Esophagus muscularis mucosa (tissue), 4 donors: ENCODE data around the gene SAT2. TPM values are rescaled to one million over a fixed set of nuclear protein-coding genes. Genes with fewer than 3 reads are reported as not detected.

Source experiments
- DNase-seq: peaks from one replicate; pipeline ENCODE4 v3.0.0-alpha.2; 2017; ENCODE audit errors: extremely low spot score
- H3K27ac ChIP-seq, 4 donors: fragments of 200-600 bp; sonication (generic); replicated peaks in 1 of 4; 1 replicate in 3 of 4; 2 replicates in 1 of 4; pipeline ENCODE4 v1.5.1; 2016 to 2019; ENCODE audit warnings: mild to moderate bottlenecking in 1 of 4
- H3K27me3 ChIP-seq, 4 donors: fragments of 200-600 bp; sonication (generic); one replicate each; pipeline versions ENCODE4 v1.5.1 to v1.6.0; 2016 to 2019
- H3K36me3 ChIP-seq, 4 donors: fragments of 200-600 bp; sonication (generic); one replicate each; pipeline ENCODE4 v1.5.1; 2016 to 2019
- H3K4me1 ChIP-seq, 4 donors: fragments of 200-600 bp; sonication (generic); one replicate each; pipeline ENCODE4 v1.5.1; 2016 to 2019
- H3K4me3 ChIP-seq, 4 donors: fragments of 200-600 bp; sonication (generic); 1 replicate in 2 of 4; 2 replicates in 2 of 4; pipeline ENCODE4 v1.5.1; 2016 to 2019; ENCODE audit warnings: mild to moderate bottlenecking in 4 of 4, moderate library complexity in 1 of 4
- H3K9me3 ChIP-seq, 4 donors: fragments of 200-600 bp; sonication (generic); 1 replicate in 3 of 4; 2 replicates in 1 of 4; pipeline ENCODE4 v1.5.1; 2016 to 2019
- CTCF ChIP-seq, 3 experiments: fragments of 200-600 bp in 2 of 3; fragments of 450-650 bp in 1 of 3; sonication (generic) in 2 of 3; IDR thresholded peaks; one replicate each; pipeline ENCODE4 v1.5.1; 2017 to 2019; ENCODE audit warnings: antibody characterized with exemption in 3 of 3, mild to moderate bottlenecking in 2 of 3, moderate library complexity in 1 of 3
- EP300 ChIP-seq: sonication (generic); formaldehyde crosslinking; IDR thresholded peaks from one replicate; pipeline ENCODE4 v1.6.1; 2017; ENCODE audit warnings: antibody characterized with exemption
- POLR2A ChIP-seq: fragments of 450-650 bp; IDR thresholded peaks from one replicate; pipeline ENCODE4 v1.6.1; 2017; ENCODE audit warnings: antibody characterized with exemption, moderate library complexity, mild to moderate bottlenecking, low read depth
- POLR2AphosphoS5 ChIP-seq, 2 donors: sonication (generic); formaldehyde crosslinking; IDR thresholded peaks; one replicate each; pipeline ENCODE4 v1.6.1; 2017; ENCODE audit warnings: antibody characterized with exemption in 2 of 2
- WGBS: methylation state at CpG from one replicate; pipeline ENCODE4 v1.1.5; 2018; 5-methylcytosine and 5-hydroxymethylcytosine counted together
- intact Hi-C: fragments of 100-400 bp; cut with DNase I; formaldehyde crosslinking; loops from one replicate; pipeline ENCODE4 v1.15.1; 2023
- total RNA-seq, 4 donors: library from RNA; depleted of rRNA; stranded (reverse); fragments of >200 nt; gene quantifications; one replicate each; pipeline versions ENCODE4 v1.1.0 to v1.2.1, GENCODE V29; 2016

SAT2 gene
- total RNA-seq, 4 donors from 2014 or later, result 54.0 to 71.4 (median 64.2) TPM

DNA sequence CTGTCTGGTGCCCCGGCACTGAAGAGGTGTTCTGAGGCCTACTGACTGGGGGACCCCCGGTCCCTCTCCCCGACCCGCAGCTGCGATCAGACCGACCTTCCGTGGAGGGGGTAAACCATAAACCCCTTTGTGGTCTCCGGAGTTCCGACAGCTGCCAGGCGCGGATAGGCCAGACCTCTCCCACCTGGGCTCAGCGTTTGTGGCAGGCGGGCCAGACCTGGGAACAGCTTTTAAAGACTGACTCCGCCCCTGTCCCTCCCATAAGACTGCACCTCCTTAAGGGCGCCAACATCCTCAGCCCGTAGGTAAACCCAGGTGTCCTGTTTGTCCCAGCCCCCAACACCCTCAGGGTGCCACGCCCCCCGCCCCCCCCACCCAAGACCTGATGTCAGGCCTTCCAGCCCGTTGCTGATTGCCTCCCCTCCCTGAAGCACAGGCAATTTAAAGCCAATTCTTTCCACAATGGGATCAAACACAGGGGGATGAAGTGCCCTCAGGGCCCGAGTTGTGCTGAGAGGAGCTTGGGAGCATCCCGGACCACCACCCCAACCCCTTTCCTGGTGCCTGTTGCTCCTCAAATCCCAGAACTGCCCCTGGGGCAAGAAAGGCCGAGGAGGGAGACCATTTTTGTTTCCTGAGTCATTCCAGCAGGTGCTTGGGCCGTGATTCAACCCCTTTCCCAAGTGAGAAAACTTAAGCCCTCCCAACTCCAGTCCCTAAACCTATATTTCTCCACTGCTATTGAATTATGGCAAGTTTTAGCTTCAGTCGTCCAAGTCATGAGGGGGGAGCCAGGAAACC lies 37.5 kb downstream of the SAT2 start, which contains the start of gene SOX15:
SOX15 (minus strand) TSS at position 204 of the 801 bp plus-strand sequence. CDS start 418 bp downstream, outside the sequence.
- Histone ChIP-seq H3K36me3 (peaks cover 40 to 61% (median 59%) of the 10 kb centered on the region in 4 donors), H3K27ac (peak within 1 kb of the TSS; percentile 78 to 86 (median 83)), H3K4me3 (peak within 1 kb of the TSS; percentile 61 to 64 (median 62)), H3K27me3 (no peaks in the 10 kb centered on the region), H3K4me1 (peaks cover 27 to 54% (median 49%) of the 10 kb centered on the region in 4 donors), H3K9me3 (no peaks in the 10 kb centered on the region)
- TF ChIP-seq POLR2AphosphoS5 (IDR thresholded peaks at IDR 0.05) (no peak), CTCF (IDR thresholded peaks at IDR 0.05) (no peak), POLR2A (no peak), EP300 (no peak)
- WGBS, result 57% methylated on average over 16 of the region's 24 CpGs
- no peak for DNase-seq
- intact Hi-C loops, result loop anchor here (2.0 kb wide), 1 partner anchor 75 kb away; no protein-coding TSS in a partner anchor

GRCh38 chr17:7589204-7589868 lies 38.3 kb downstream of the SAT2 start:
- Histone ChIP-seq H3K4me3 (peak overlapping the region; percentile 61 to 64 (median 62)), H3K36me3 (peaks cover 32 to 54% (median 52%) of the 10 kb centered on the region in 4 donors), H3K27ac (peak overlapping the region; percentile 78 to 86 (median 83)), H3K27me3 (no peaks in the 10 kb centered on the region), H3K9me3 (no peaks in the 10 kb centered on the region), H3K4me1 (peaks cover 34 to 62% (median 57%) of the 10 kb centered on the region in 4 donors)
- intact Hi-C loops, result loop anchor here (2.0 kb wide), 1 partner anchor 75 kb away; no protein-coding TSS in a partner anchor
- TF ChIP-seq CTCF (IDR thresholded peaks at IDR 0.05), result peak; percentile 89 to 97 (median 89)
- TF ChIP-seq POLR2AphosphoS5 (IDR thresholded peaks at IDR 0.05), result peak; percentile 69 to 78
- TF ChIP-seq EP300, result no peak
- peak; percentile 96 for DNase-seq
- 12% methylated on average over 23 of the region's 56 CpGs for WGBS

DNA sequence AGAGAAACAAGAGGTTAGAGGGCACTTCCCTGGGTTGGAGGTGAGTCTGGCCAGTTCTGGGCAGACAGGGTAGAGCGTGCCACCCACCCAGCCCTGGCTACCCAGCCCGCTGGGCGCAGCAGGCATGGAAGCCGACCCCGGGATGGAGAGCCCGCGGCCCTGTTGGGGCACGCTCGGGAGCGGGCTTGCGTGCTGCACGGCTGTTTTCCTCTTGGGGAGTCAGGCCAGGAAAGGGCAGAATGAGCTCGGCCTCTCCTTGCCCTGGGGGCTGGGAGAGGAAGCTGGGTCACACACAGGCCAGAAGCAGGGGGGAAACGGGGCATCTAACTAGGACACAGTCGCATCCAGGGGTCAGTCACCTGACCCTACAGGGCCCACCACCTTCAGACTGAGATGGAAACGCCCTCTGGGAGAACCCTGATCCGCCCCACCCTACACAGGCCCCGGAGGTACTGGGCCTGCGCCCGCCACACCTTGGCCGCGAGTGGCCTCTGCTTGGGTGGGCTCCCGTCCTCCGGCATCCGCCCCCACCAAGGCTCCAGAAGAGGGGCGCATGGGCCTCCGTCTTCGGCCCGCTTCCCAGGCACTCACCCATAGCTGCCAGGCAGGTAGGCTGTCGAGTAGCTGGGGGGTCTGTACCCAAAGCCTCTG lies 38.9 kb downstream of the SAT2 start:
- peaks cover 26 to 47% (median 45%) of the 10 kb centered on the region in 4 donors for H3K36me3 ChIP-seq
- peak overlapping the region; percentile 61 to 64 (median 62) for H3K4me3 ChIP-seq
- H3K27ac ChIP-seq, result peak overlapping the region; percentile 78 to 86 (median 83)
- H3K4me1 ChIP-seq, result peaks cover 36 to 65% (median 60%) of the 10 kb centered on the region in 4 donors
- TF ChIP-seq EP300 (no peak), POLR2AphosphoS5 (IDR thresholded peaks at IDR 0.05) (no peak), POLR2A (no peak), CTCF (IDR thresholded peaks at IDR 0.05) (no peak)
- no peaks in the 10 kb centered on the region for H3K9me3 ChIP-seq
- WGBS, result 39% methylated on average over 14 of the region's 30 CpGs
- intact Hi-C loops, result loop anchor here (2.0 kb wide), 1 partner anchor 74 kb away; no protein-coding TSS in a partner anchor
- DNase-seq, result no peak
- H3K27me3 ChIP-seq, result no peaks in the 10 kb centered on the region

DNA sequence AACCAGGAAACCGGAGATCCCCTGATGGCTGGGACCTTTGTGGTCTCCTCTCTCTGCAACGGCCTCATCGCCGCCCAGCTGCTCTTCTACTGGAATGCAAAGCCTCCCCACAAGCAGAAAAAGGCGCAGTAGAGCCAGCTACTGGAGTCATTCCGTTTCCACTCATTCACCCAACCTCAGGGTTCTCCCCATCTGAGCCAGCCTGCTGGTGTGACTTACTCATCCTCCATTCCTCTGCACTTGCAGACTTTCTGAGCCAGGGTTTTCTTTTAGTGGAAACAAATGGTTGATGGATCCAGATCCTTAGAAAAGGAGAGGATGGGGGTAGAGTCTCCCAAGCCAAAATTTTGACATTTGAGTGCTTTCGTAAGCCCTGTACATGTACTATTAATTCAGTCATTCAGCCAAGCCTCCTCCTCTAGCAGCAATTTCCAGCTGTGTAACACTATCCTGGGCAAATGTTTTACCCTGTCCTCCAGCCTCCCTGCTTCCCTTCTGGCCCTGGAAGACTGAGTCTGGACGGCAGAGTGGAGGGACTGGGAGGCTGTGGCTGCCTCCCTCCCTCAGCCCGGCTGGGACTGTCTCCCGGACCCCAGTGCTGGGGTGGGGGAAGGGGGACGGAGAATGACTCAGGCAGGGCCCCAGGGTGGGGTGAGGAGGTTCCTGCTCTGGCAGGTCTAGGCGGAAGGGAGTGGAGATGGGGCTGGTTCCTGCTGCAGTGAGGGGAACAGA lies 40.0 kb downstream of the SAT2 start:
- Histone ChIP-seq H3K27ac (peak overlapping the region; percentile 78 to 86 (median 83)), H3K27me3 (no peaks in the 10 kb centered on the region), H3K9me3 (no peaks in the 10 kb centered on the region), H3K4me3 (peak overlapping the region in 3 of 4 donors; percentile 61 to 64 (median 63)), H3K4me1 (peaks cover 44 to 74% (median 68%) of the 10 kb centered on the region in 4 donors), H3K36me3 (peaks cover 15 to 36% (median 34%) of the 10 kb centered on the region in 4 donors)
- TF ChIP-seq POLR2A, result no peak
- TF ChIP-seq EP300, result no peak
- TF ChIP-seq CTCF (IDR thresholded peaks at IDR 0.05), result no peak
- peak in 1 of 2 donors; percentile 12 for TF ChIP-seq POLR2AphosphoS5 (IDR thresholded peaks at IDR 0.05)
- intact Hi-C loops, result loop anchor here (2.0 kb wide), 1 partner anchor 73 kb away; no protein-coding TSS in a partner anchor
- DNase-seq, result no peak
- 68% methylated on average over 10 of the region's 12 CpGs for WGBS
